Endothelial cell of umbilical vein (primary cell): Measurements from ENCODE around the gene WDR37. TPM values are rescaled to one million over a fixed set of nuclear protein-coding genes. Genes with fewer than 3 reads are reported as not detected.

Source experiments
- BruUV-seq: library from RNA; stranded (reverse); fragments of 400-500 nt; replicated peaks from 2 replicates; lab custom pipeline; 2021; lab: Mats Ljungman, UMichigan
- CTCF ChIA-PET: fragments of 300-600, 350-600 bp; sonication (Branson Sonifier 250); formaldehyde crosslinking; loops from one replicate; lab custom pipeline; 2021; ENCODE audit warnings: antibody characterized with exemption, inconsistent platforms; lab: Charles Lee
- POLR2A ChIA-PET: fragments of 300-600, 350-600 bp; sonication (Branson Sonifier 250); formaldehyde crosslinking; loops from one replicate; lab custom pipeline; 2021; ENCODE audit warnings: antibody characterized with exemption, inconsistent platforms; lab: Charles Lee
- DNase-seq: peaks from one replicate; pipeline ENCODE4 v3.0.0-alpha.2; 2011; ENCODE audit warnings: low read depth, low spot score
- FAIRE-seq: peaks from 2 replicates; lab custom pipeline; 2011; peaks lifted over from hg19 to GRCh38; lab: Jason Lieb, UNC
- H2AFZ ChIP-seq: 2 replicates; pipeline ENCODE4 v1.6.0; 2012; ENCODE audit warnings: low read depth, low read length, control low read depth, inconsistent platforms
- H3K27ac ChIP-seq: 2 replicates; pipeline ENCODE4 v1.5.1; 2011; ENCODE audit warnings: low read depth, mild to moderate bottlenecking, control low read depth, low read length, moderate library complexity; ENCODE audit not compliant: insufficient read depth
- H3K27me3 ChIP-seq, 2 experiments: 2 replicates each; pipeline versions ENCODE4 v1.6.0 to v1.6.1; 2011; ENCODE audit warnings: low read length in 2 of 2, mixed read lengths in 1 of 2; ENCODE audit not compliant: control insufficient read depth in 2 of 2, insufficient read depth in 2 of 2
- H3K36me3 ChIP-seq, 2 experiments: 2 replicates in 1 of 2; 3 replicates in 1 of 2; pipeline ENCODE4 v1.5.1; 2011; ENCODE audit warnings: low read length in 2 of 2, mild to moderate bottlenecking in 1 of 2, moderate library complexity in 1 of 2; ENCODE audit not compliant: control insufficient read depth in 2 of 2, insufficient read depth in 2 of 2; ENCODE audit errors: extremely low read depth in 1 of 2
- H3K4me1 ChIP-seq: 3 replicates; pipeline ENCODE4 v1.5.1; 2011; ENCODE audit warnings: mild to moderate bottlenecking, low read length; ENCODE audit not compliant: control insufficient read depth, insufficient read depth; ENCODE audit errors: extremely low read depth
- H3K4me2 ChIP-seq: 2 replicates; pipeline ENCODE4 v1.6.1; 2011; ENCODE audit warnings: low read length, control low read depth, mixed read lengths; ENCODE audit not compliant: insufficient read depth
- H3K4me3 ChIP-seq, 3 experiments: fragments of 200-600 bp in 1 of 3; sonication (generic), shearing (Covaris generic) in 1 of 3; replicated peaks in 1 of 3; 2 replicates each; pipeline ENCODE4 v1.5.1; 2011 to 2016; ENCODE audit warnings: control low read depth in 3 of 3, low read length in 3 of 3, mild to moderate bottlenecking in 2 of 3, inconsistent platforms in 1 of 3, low read depth in 1 of 3, moderate library complexity in 1 of 3; ENCODE audit not compliant: insufficient read depth in 1 of 3
- H3K79me2 ChIP-seq: 2 replicates; pipeline ENCODE4 v1.6.0; 2012; ENCODE audit warnings: low read length, inconsistent platforms; ENCODE audit not compliant: control insufficient read depth, insufficient read depth
- H3K9ac ChIP-seq: replicated peaks from 2 replicates; pipeline ENCODE3; 2011; ENCODE audit warnings: low read length, control low read depth; ENCODE audit not compliant: insufficient read depth; ENCODE audit errors: extremely low read depth
- H3K9me1 ChIP-seq: replicated peaks from 3 replicates; pipeline ENCODE4 v1.6.0; 2011; ENCODE audit warnings: mild to moderate bottlenecking, low read length; ENCODE audit not compliant: control insufficient read depth, insufficient read depth; ENCODE audit errors: extremely low read depth
- H3K9me3 ChIP-seq: replicated peaks from 2 replicates; pipeline ENCODE4 v1.5.1; 2012; ENCODE audit warnings: low read length, inconsistent platforms; ENCODE audit not compliant: control insufficient read depth, insufficient read depth
- H4K20me1 ChIP-seq: replicated peaks from 2 replicates; pipeline ENCODE3; 2011; ENCODE audit warnings: mild to moderate bottlenecking, low read length; ENCODE audit not compliant: control insufficient read depth, insufficient read depth; ENCODE audit errors: extremely low read depth
- EZH2 ChIP-seq: IDR thresholded peaks from 2 replicates; pipeline ENCODE4 v1.6.1; 2012; ENCODE audit warnings: borderline replicate concordance, low read depth, mild to moderate bottlenecking, moderate library complexity, low read length, inconsistent platforms; ENCODE audit not compliant: severe bottlenecking
- FOS ChIP-seq: IDR thresholded peaks from 2 replicates; pipeline ENCODE4 v1.6.1; 2011; ENCODE audit warnings: mild to moderate bottlenecking, low read length, moderate library complexity, borderline replicate concordance; ENCODE audit not compliant: insufficient read depth
- GATA2 ChIP-seq: IDR thresholded peaks from 2 replicates; pipeline ENCODE4 v1.7.0; 2011; ENCODE audit warnings: low read depth, mild to moderate bottlenecking, moderate library complexity, mixed read lengths, low read length; ENCODE audit not compliant: insufficient read length, insufficient read depth
- JUN ChIP-seq: IDR thresholded peaks from 2 replicates; pipeline ENCODE4 v1.6.1; 2011; ENCODE audit warnings: borderline replicate concordance, low read depth; ENCODE audit not compliant: insufficient read length, insufficient read depth
- MYC ChIP-seq: IDR thresholded peaks from one replicate; pipeline ENCODE4 v1.6.1; 2011; ENCODE audit warnings: mild to moderate bottlenecking, low read depth, low read length
- POLR2A ChIP-seq: IDR thresholded peaks from 2 replicates; pipeline ENCODE4 v1.6.1; 2012; ENCODE audit warnings: low read depth, mild to moderate bottlenecking, control low read depth, low read length
- POLR2AphosphoS5 ChIP-seq: IDR thresholded peaks from 2 replicates; pipeline ENCODE4 v1.6.1; 2012; ENCODE audit warnings: low read depth, mild to moderate bottlenecking, control low read depth, low read length, moderate library complexity; ENCODE audit not compliant: insufficient read depth
- dilution Hi-C: fragments of 300-500 bp; cut with MboI; formaldehyde crosslinking; loops from one replicate; pipeline ENCODE4 v1.15.0; 2019; ENCODE audit warnings: low sequenced_read_pairs; ENCODE audit not compliant: extremely low pct_ligation_motif_present
- intact Hi-C: fragments of 100-400 bp; cut with micrococcal nuclease; formaldehyde crosslinking; loops from one replicate; pipeline ENCODE4 v1.10.0; 2022
- polyA plus RNA-seq, 4 experiments: library from polyadenylated mRNA; depleted of rRNA in 3 of 4; stranded (reverse) in 3 of 4; unstranded in 1 of 4; fragments of >200 nt; gene quantifications; 2 replicates each; pipeline versions ENCODE4 v1.2.1 to v1.2.3, GENCODE V29; 2011 to 2012; ENCODE audit warnings: missing spikeins in 1 of 4
- total RNA-seq: library from RNA; stranded (reverse); gene quantifications from 2 replicates; pipeline ENCODE4 v1.2.3, GENCODE V29; 2021
- TF ChIP-seq, protein P1 (sequence below), 2 donors: IDR thresholded peaks; 1 replicate in 1 of 2; 2 replicates in 1 of 2; pipeline ENCODE4 v1.5.1; 2011; ENCODE audit warnings: low read length in 2 of 2, mild to moderate bottlenecking in 2 of 2, moderate library complexity in 2 of 2, control low read depth in 1 of 2, inconsistent platforms in 1 of 2, low read depth in 1 of 2; ENCODE audit not compliant: insufficient read depth in 1 of 2; ENCODE audit errors: extremely low read depth in 1 of 2
- TF ChIP-seq, protein P2 (sequence below): IDR thresholded peaks from 2 replicates; pipeline ENCODE4 v1.6.1; 2011; ENCODE audit not compliant: insufficient read depth, insufficient read length

The WDR37 gene
- total and polyA plus RNA-seq, 2 donors (not counting 3 experiments of a cell fraction or from before 2014, with no cell fraction given) = 21.7 to 25.5 TPM

DNA sequence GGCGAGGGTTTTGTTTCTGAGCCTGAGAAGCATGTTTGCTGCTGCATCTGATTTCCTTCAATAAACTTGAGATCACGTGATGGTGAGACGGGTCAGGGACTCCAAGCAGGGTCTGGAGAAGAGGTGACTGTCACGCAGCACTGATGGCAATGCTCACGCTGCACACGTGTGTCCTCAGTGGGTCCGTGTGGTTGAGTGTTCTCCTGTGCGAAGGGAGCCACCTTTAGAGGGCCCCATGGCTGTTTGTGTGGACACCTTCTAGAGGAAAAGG is 100.4 kb downstream of the WDR37 start:
- TF ChIP-seq, protein P1, sequence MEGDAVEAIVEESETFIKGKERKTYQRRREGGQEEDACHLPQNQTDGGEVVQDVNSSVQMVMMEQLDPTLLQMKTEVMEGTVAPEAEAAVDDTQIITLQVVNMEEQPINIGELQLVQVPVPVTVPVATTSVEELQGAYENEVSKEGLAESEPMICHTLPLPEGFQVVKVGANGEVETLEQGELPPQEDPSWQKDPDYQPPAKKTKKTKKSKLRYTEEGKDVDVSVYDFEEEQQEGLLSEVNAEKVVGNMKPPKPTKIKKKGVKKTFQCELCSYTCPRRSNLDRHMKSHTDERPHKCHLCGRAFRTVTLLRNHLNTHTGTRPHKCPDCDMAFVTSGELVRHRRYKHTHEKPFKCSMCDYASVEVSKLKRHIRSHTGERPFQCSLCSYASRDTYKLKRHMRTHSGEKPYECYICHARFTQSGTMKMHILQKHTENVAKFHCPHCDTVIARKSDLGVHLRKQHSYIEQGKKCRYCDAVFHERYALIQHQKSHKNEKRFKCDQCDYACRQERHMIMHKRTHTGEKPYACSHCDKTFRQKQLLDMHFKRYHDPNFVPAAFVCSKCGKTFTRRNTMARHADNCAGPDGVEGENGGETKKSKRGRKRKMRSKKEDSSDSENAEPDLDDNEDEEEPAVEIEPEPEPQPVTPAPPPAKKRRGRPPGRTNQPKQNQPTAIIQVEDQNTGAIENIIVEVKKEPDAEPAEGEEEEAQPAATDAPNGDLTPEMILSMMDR (IDR thresholded peaks at IDR 0.05; ENCODE audit: extremely low read depth in 1 of 2, insufficient read depth in 1 of 2, low read depth in 1 of 2, low read length in 2 of 2) = no peak
- TF ChIP-seq MYC = no peak
- no peak for TF ChIP-seq FOS
- TF ChIP-seq GATA2 = no peak
- TF ChIP-seq POLR2A = no peak
- TF ChIP-seq JUN = no peak
- TF ChIP-seq, protein P2, sequence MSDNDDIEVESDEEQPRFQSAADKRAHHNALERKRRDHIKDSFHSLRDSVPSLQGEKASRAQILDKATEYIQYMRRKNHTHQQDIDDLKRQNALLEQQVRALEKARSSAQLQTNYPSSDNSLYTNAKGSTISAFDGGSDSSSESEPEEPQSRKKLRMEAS = no peak
- no peak for TF ChIP-seq POLR2AphosphoS5
- no peak for TF ChIP-seq EZH2
- Histone ChIP-seq H3K36me3 (no peaks in the 10 kb centered on the region), H2AFZ (no peak overlapping the region), H3K4me2 (no peak overlapping the region), H4K20me1 (no peaks in the 10 kb centered on the region), H3K27me3 (no peaks in the 10 kb centered on the region), H3K4me3 (no peak overlapping the region), H3K9me1 (no peaks in the 10 kb centered on the region), H3K9ac (no peak overlapping the region), H3K4me1 (no peaks in the 10 kb centered on the region), H3K79me2 (no peaks in the 10 kb centered on the region), H3K9me3 (no peaks in the 10 kb centered on the region), H3K27ac (no peak overlapping the region)
- intact Hi-C loops = no loop called here
- no TSS peak for BruUV-seq
- POLR2A ChIA-PET = no interaction called here
- no peak for DNase-seq
- dilution Hi-C loops = no loop called here
- CTCF ChIA-PET = no interaction called here
- no peak for FAIRE-seq
